H1 (cell line): ENCODE results near the gene SAE1. TPM values are rescaled to one million over a fixed set of nuclear protein-coding genes. Genes with fewer than 3 reads are reported as not detected.

ENCODE experiments used
- CTBP2 ChIP-seq: IDR thresholded peaks from 2 replicates; pipeline ENCODE4 v1.7.0; 2011; ENCODE audit warnings: borderline replicate concordance, mild to moderate bottlenecking, moderate library complexity, mixed read lengths, low read length; ENCODE audit not compliant: insufficient read depth, insufficient read length
- PHF8 ChIP-seq: fragments of 200-600 bp; sonication (generic); conservative IDR thresholded peaks from 2 replicates; pipeline ENCODE4 v1.7.1; 2012; ENCODE audit warnings: low read depth, mild to moderate bottlenecking, inconsistent platforms, low read length, moderate library complexity
- RXRA ChIP-seq: IDR thresholded peaks from 2 replicates; pipeline ENCODE4 v1.6.1; 2011; ENCODE audit warnings: low read depth, mild to moderate bottlenecking, low read length, moderate library complexity; ENCODE audit not compliant: insufficient read depth
- SP1 ChIP-seq: IDR thresholded peaks from 2 replicates; pipeline ENCODE4 v1.6.1; 2011; ENCODE audit warnings: low read depth, low read length
- SUZ12 ChIP-seq: fragments of 200-600 bp; sonication (generic); IDR thresholded peaks from 2 replicates; pipeline ENCODE4 v1.6.1; 2012; ENCODE audit warnings: mild to moderate bottlenecking, inconsistent platforms, low read length, moderate library complexity, mixed read lengths
- polyA plus RNA-seq, 7 experiments: library from polyadenylated mRNA; depleted of rRNA in 3 of 7; stranded (reverse) in 5 of 7; unstranded in 2 of 7; fragments of >200 nt in 5 of 7; fragments of 200-250 nt in 2 of 7; gene quantifications; 1 replicate in 5 of 7; 2 replicates in 1 of 7; 4 replicates in 1 of 7; pipeline versions ENCODE4 v1.2.1 to v1.2.3, GENCODE V29; 2011 to 2013; ENCODE audit warnings: missing spikeins in 2 of 7, mixed read lengths in 2 of 7
- total RNA-seq: library from RNA; stranded (reverse); fragmentation: NEBNext Ultra II Directional; extraction: Animal tissue kit (Norgen Biotek cat#: 25700); gene quantifications from 2 replicates; pipeline ENCODE4 v1.2.1, GENCODE V29; 2021
- TF ChIP-seq, protein P1 (sequence below): IDR thresholded peaks from 2 replicates; pipeline ENCODE4 v1.6.1; 2012; ENCODE audit warnings: low read length, inconsistent platforms

Gene SAE1
- total and polyA plus RNA-seq, 2 of the 8 experiments (the other 6 are each of a cell fraction or from before 2014, with no cell fraction given) = 213 to 268 TPM

GRCh38 chr19:47168065-47168464, 37.4 kb downstream of the SAE1 start (continued):
- TF ChIP-seq RXRA (no peak), CTBP2 (no peak), SUZ12 (no peak), SP1 (no peak), PHF8 (no peak)
- TF ChIP-seq, protein P1, sequence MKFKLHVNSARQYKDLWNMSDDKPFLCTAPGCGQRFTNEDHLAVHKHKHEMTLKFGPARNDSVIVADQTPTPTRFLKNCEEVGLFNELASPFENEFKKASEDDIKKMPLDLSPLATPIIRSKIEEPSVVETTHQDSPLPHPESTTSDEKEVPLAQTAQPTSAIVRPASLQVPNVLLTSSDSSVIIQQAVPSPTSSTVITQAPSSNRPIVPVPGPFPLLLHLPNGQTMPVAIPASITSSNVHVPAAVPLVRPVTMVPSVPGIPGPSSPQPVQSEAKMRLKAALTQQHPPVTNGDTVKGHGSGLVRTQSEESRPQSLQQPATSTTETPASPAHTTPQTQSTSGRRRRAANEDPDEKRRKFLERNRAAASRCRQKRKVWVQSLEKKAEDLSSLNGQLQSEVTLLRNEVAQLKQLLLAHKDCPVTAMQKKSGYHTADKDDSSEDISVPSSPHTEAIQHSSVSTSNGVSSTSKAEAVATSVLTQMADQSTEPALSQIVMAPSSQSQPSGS = no peak
- TF ChIP-seq, all 59 proteins: peak for 0
